NOMO-1 treated with DMSO at 0.1 percent for 48 hours (cell line): Measurements from ENCODE around the gene NKX2-1.
A peak's percentile ranks its signal among the peaks of the same experiment; 100 is the strongest.
"Not testable (repeated sequence)": the region's sequence is repeated elsewhere in the genome, so short reads cannot be mapped to it uniquely, and the experiment has no call there.

Source experiments
- DNase-seq: peaks from one replicate; lab custom pipeline; 2025; ENCODE audit not compliant: unreplicated experiment; lab: John Stamatoyannopoulos, UW

The NKX2-1 gene

GRCh38 chr14:36519431-36520321, at the start of gene NKX2-1:
Gene NKX2-1 (minus strand): TSS chr14:36520232. CDS start chr14:36520129, 103 bp downstream.
- DNase-seq, result no peak

- peak; percentile 24 for DNase-seq
Observed at GRCh38 chr14:36556811-36557433, 36.9 kb upstream of the NKX2-1 start.

GRCh38 chr14:36555998-36556743, 36.1 kb upstream of the NKX2-1 start:
- no peak for DNase-seq

GRCh38 chr14:36553656-36554260, 33.7 kb upstream of the NKX2-1 start:
- DNase-seq, result peak; percentile 47

- DNase-seq, result no peak
Observed at GRCh38 chr14:36550899-36551298, 30.9 kb upstream of the NKX2-1 start.

GRCh38 chr14:36544280-36544679, 24.2 kb upstream of the NKX2-1 start:
- DNase-seq, result not testable (repeated sequence)

- no peak for DNase-seq
Observed at GRCh38 chr14:36538051-36538450, 18.0 kb upstream of the NKX2-1 start.

- DNase-seq, result no peak
Observed at GRCh38 chr14:36529062-36529461, 9.0 kb upstream of the NKX2-1 start.

- no peak for DNase-seq
Observed at GRCh38 chr14:36525746-36526099, 5.7 kb upstream of the NKX2-1 start.

- no peak for DNase-seq
Observed at GRCh38 chr14:36524874-36525745, 5.1 kb upstream of the NKX2-1 start.

GRCh38 chr14:36524220-36524837, 4.3 kb upstream of the NKX2-1 start:
- no peak for DNase-seq

GRCh38 chr14:36522972-36523715, 3.1 kb upstream of the NKX2-1 start:
- DNase-seq, result no peak

- no peak for DNase-seq
Observed at GRCh38 chr14:36522347-36522971, 2.4 kb upstream of the NKX2-1 start.

GRCh38 chr14:36521598-36522345, 1.7 kb upstream of the NKX2-1 start:
- no peak for DNase-seq

- DNase-seq, result peak; percentile 22
Observed at GRCh38 chr14:36520601-36521525, 831 bp upstream of the NKX2-1 start.

- DNase-seq, result no peak
Observed at GRCh38 chr14:36518586-36519430, 1.2 kb downstream of the NKX2-1 start.
